Mucosa of descending colon (tissue), 3 donors: Measurements from ENCODE around the gene ATPAF2. TPM values are rescaled to one million over a fixed set of nuclear protein-coding genes. Genes with fewer than 3 reads are reported as not detected.

Experiments
- ATAC-seq: fragments of 200-7000 bp; cut with Tn5 transposase; one replicate; pipeline ENCODE4 v1.9.1; 2020; ENCODE audit warnings: mild to moderate bottlenecking, moderate library complexity
- DNase-seq, 3 donors: peaks; one replicate each; pipeline ENCODE4 v3.0.0-alpha.2; 2020
- H3K36me3 ChIP-seq: fragments of 200-600 bp; one replicate; pipeline ENCODE4 v1.8.0; 2021; ENCODE audit warnings: low read depth, mild to moderate bottlenecking
- H3K4me1 ChIP-seq: fragments of 200-600 bp; one replicate; pipeline ENCODE4 v1.8.0; 2021; ENCODE audit warnings: low read depth, mild to moderate bottlenecking
- H3K4me3 ChIP-seq: fragments of 200-600 bp; one replicate; pipeline ENCODE4 v1.8.0; 2021; ENCODE audit warnings: mild to moderate bottlenecking
- H3K9me3 ChIP-seq: fragments of 200-600 bp; one replicate; pipeline ENCODE4 v1.8.0; 2021; ENCODE audit warnings: mild to moderate bottlenecking
- CTCF ChIP-seq: fragments of 200-600 bp; IDR thresholded peaks from one replicate; pipeline ENCODE4 v1.8.0; 2022; ENCODE audit warnings: antibody characterized with exemption, mild to moderate bottlenecking
- intact Hi-C, 2 donors: fragments of 100-400 bp; cut with DNase I in 1 of 2; cut with micrococcal nuclease in 1 of 2; formaldehyde crosslinking; loops; one replicate each; pipeline versions ENCODE4 v1.11.0 to v1.11.1; 2022; cut with DNase I, micrococcal nuclease
- total RNA-seq, 3 donors: library from RNA; stranded (reverse); fragmentation: NEBNext Ultra II Directional in 2 of 3; extraction: Animal tissue kit (Norgen Biotek cat#: 25700) in 2 of 3; gene quantifications; one replicate each; pipeline versions ENCODE4 v1.2.1 to v1.2.4, GENCODE V29; 2021 to 2023
- donor health status: DM: no; HTN: no; CAD: no; lungs with moderate emphysema.
- donor health status: DM: no; HTN: no; CAD: no.
- donor health status: DM: no; HTN: yes; CAD: no.

ATPAF2 gene
- total RNA-seq, 3 donors from 2014 or later = 26.0 to 33.9 (median 27.2) TPM

GRCh38 chr17:17978481-17979424 is 60.2 kb downstream of the ATPAF2 start:
- H3K4me1 ChIP-seq = no peaks in the 10 kb centered on the region
- no peaks in the 10 kb centered on the region for H3K9me3 ChIP-seq
- ATAC-seq (no peak), DNase-seq (no peak)
- no peak for TF ChIP-seq CTCF
- H3K4me3 ChIP-seq = no peak overlapping the region
- H3K36me3 ChIP-seq = no peaks in the 10 kb centered on the region
- intact Hi-C loops = no loop called here

GRCh38 chr17:17976931-17977570 is 61.9 kb downstream of the ATPAF2 start:
- ATAC-seq = no peak
- TF ChIP-seq CTCF = no peak
- Histone ChIP-seq H3K4me3 (no peak overlapping the region), H3K36me3 (no peaks in the 10 kb centered on the region), H3K4me1 (no peaks in the 10 kb centered on the region), H3K9me3 (no peaks in the 10 kb centered on the region)
- no peak for DNase-seq
- intact Hi-C loops = no loop called here

- intact Hi-C loops = no loop called here
- ATAC-seq (no peak), DNase-seq (no peak)
- no peak overlapping the region for H3K4me3 ChIP-seq
- H3K4me1 ChIP-seq = peaks cover 10% of the 10 kb centered on the region
- H3K9me3 ChIP-seq = no peaks in the 10 kb centered on the region
- no peaks in the 10 kb centered on the region for H3K36me3 ChIP-seq
- TF ChIP-seq CTCF = no peak
Measured at GRCh38 chr17:17975436-17975835, 63.5 kb downstream of the ATPAF2 start.

- intact Hi-C loops = no loop called here
- no peak for TF ChIP-seq CTCF
- Histone ChIP-seq H3K4me3 (no peak overlapping the region), H3K36me3 (no peaks in the 10 kb centered on the region), H3K4me1 (peaks cover 10% of the 10 kb centered on the region), H3K9me3 (no peaks in the 10 kb centered on the region)
- ATAC-seq (no peak), DNase-seq (no peak)
Measured at GRCh38 chr17:17972952-17973254, 66.1 kb downstream of the ATPAF2 start.

GRCh38 chr17:17972126-17972951 is 66.6 kb downstream of the ATPAF2 start, which contains the start of the genes DRC3 and TOM1L2:
Gene DRC3 (plus strand): TSS chr17:17972862. CDS start chr17:17977599, 4,737 bp downstream.
Gene TOM1L2 (minus strand): TSS chr17:17972400. CDS start chr17:17972313, 87 bp downstream.
- DNase-seq = peak; percentile 100
- no peak for TF ChIP-seq CTCF
- Histone ChIP-seq H3K4me1 (peaks cover 10% of the 10 kb centered on the region), H3K36me3 (no peaks in the 10 kb centered on the region), H3K4me3 (peak within 1 kb of the TSS; percentile 84), H3K9me3 (no peaks in the 10 kb centered on the region)
- intact Hi-C loops = no loop called here
- ATAC-seq = peak; percentile 95
